Gastroesophageal sphincter (tissue), 4 donors: ENCODE data around the gene DCAF8. TPM values are rescaled to one million over a fixed set of nuclear protein-coding genes. Genes with fewer than 3 reads are reported as not detected.

Experiments used
- ATAC-seq: fragments of 150-250 bp; one replicate; pipeline ENCODE4 v1.9.1; 2016; ENCODE audit warnings: mild to moderate bottlenecking, moderate library complexity
- H3K27ac ChIP-seq, 4 donors: fragments of 200-600 bp; sonication (generic) in 3 of 4; 1 replicate in 3 of 4; 2 replicates in 1 of 4; pipeline ENCODE4 v1.5.1; 2016 to 2019
- H3K27me3 ChIP-seq: fragments of 200-600 bp; sonication (generic); one replicate; pipeline ENCODE4 v1.5.1; 2019
- H3K36me3 ChIP-seq, 2 donors: fragments of 200-600 bp; sonication (generic); one replicate each; pipeline ENCODE4 v1.5.1; 2019; ENCODE audit warnings: control low read depth in 1 of 2
- H3K4me1 ChIP-seq, 3 donors: fragments of 200-600 bp; sonication (generic); 1 replicate in 2 of 3; 2 replicates in 1 of 3; pipeline ENCODE4 v1.5.1; 2016 to 2019; ENCODE audit warnings: control low read depth in 2 of 3
- H3K4me3 ChIP-seq, 2 donors: fragments of 200-600 bp; sonication (generic); one replicate each; pipeline ENCODE4 v1.5.1; 2019; ENCODE audit warnings: mild to moderate bottlenecking in 1 of 2, moderate library complexity in 1 of 2
- H3K9me3 ChIP-seq, 3 donors: fragments of 200-600 bp; sonication (generic); one replicate each; pipeline ENCODE4 v1.5.1; 2017 to 2019; ENCODE audit warnings: control low read depth in 2 of 3
- EP300 ChIP-seq: sonication (generic); formaldehyde crosslinking; IDR thresholded peaks from one replicate; pipeline ENCODE4 v1.6.1; 2017; ENCODE audit warnings: antibody characterized with exemption, mild to moderate bottlenecking
- POLR2A ChIP-seq, 2 donors: fragments of 450-650 bp; IDR thresholded peaks; one replicate each; pipeline ENCODE4 v1.6.1; 2017; ENCODE audit warnings: antibody characterized with exemption in 2 of 2, mild to moderate bottlenecking in 2 of 2, moderate library complexity in 1 of 2
- POLR2AphosphoS5 ChIP-seq: sonication (generic); formaldehyde crosslinking; IDR thresholded peaks from one replicate; pipeline ENCODE4 v1.6.1; 2017; ENCODE audit warnings: antibody characterized with exemption
- WGBS, 2 donors: methylation state at CpG; one replicate each; pipeline ENCODE4 v1.1.5; 2018; ENCODE audit warnings: low coverage in 1 of 2; 5-methylcytosine and 5-hydroxymethylcytosine counted together
- total RNA-seq, 4 donors: library from RNA; depleted of rRNA; stranded (reverse); fragments of >200 nt; gene quantifications; one replicate each; pipeline ENCODE4 v1.1.0, GENCODE V29; 2016
- TF ChIP-seq, protein P1 (sequence below), 4 experiments: fragments of 200-600 bp in 2 of 4; fragments of 450-650 bp in 2 of 4; sonication (generic) in 1 of 4; IDR thresholded peaks; one replicate each; pipeline ENCODE4 v1.5.1; 2017 to 2019; ENCODE audit warnings: antibody characterized with exemption in 4 of 4, mild to moderate bottlenecking in 2 of 4, moderate library complexity in 2 of 4

The DCAF8 gene
- total RNA-seq, 4 donors from 2014 or later: 154 to 211 (median 159) TPM

DNA sequence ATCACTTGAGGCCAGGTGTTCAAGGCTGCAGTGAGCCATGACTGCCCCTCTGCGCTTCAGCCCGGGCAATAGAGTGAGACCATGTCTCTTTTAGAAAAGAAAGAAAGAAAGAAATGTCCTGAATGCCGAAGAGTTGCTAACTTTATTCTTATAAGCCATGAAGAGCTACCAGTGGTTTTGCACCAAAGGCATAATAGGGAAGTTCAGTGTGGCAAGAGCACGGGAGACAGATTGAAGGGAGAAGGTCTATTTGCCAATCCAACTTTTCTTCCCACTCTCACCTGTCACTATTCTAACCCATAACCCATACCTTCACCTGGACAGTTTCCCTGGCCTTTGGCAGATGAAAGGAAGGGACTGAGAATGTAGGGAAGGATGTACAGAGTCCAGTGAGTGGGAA lies 61.6 kb downstream of the DCAF8 start:
- H3K36me3 ChIP-seq: no peaks in the 10 kb centered on the region
- ATAC-seq: no peak
- no peaks in the 10 kb centered on the region for H3K27me3 ChIP-seq
- WGBS, 2 donors: 71 to 98% methylated on average over 1 to 4 of the region's 4 CpGs
- H3K4me1 ChIP-seq: peaks cover 0 to 12% (median 5%) of the 10 kb centered on the region in 3 donors
- no peak overlapping the region for H3K27ac ChIP-seq
- TF ChIP-seq POLR2AphosphoS5 (no peak), EP300 (no peak), POLR2A (IDR thresholded peaks at IDR 0.05) (no peak)
- TF ChIP-seq, protein P1, sequence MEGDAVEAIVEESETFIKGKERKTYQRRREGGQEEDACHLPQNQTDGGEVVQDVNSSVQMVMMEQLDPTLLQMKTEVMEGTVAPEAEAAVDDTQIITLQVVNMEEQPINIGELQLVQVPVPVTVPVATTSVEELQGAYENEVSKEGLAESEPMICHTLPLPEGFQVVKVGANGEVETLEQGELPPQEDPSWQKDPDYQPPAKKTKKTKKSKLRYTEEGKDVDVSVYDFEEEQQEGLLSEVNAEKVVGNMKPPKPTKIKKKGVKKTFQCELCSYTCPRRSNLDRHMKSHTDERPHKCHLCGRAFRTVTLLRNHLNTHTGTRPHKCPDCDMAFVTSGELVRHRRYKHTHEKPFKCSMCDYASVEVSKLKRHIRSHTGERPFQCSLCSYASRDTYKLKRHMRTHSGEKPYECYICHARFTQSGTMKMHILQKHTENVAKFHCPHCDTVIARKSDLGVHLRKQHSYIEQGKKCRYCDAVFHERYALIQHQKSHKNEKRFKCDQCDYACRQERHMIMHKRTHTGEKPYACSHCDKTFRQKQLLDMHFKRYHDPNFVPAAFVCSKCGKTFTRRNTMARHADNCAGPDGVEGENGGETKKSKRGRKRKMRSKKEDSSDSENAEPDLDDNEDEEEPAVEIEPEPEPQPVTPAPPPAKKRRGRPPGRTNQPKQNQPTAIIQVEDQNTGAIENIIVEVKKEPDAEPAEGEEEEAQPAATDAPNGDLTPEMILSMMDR (IDR thresholded peaks at IDR 0.05): no peak
- H3K9me3 ChIP-seq: no peaks in the 10 kb centered on the region
- H3K4me3 ChIP-seq: no peak overlapping the region

DNA sequence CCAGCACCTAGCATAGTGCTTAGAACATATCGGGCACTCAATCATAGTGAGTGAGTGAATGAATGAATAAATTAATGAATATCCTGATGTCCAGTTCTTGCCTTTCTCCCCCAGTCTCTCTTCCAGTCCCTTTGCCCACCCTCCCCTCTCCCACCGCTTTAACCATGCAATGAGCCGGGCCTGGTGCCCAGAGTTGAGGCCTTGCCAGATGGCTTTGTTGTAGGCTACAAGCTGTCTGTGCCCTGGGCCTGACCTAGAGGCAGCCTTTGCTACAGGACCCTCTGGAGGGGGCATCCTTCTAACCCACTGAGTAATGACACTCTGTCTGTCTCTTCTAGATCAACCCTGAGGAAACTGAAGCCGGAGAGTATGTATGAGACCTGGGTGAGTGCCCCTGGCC lies 65.1 kb downstream of the DCAF8 start:
- Histone ChIP-seq H3K36me3 (no peaks in the 10 kb centered on the region), H3K27me3 (no peaks in the 10 kb centered on the region), H3K27ac (no peak overlapping the region), H3K4me1 (peaks cover 3 to 15% (median 11%) of the 10 kb centered on the region in 3 donors), H3K9me3 (no peaks in the 10 kb centered on the region), H3K4me3 (no peak overlapping the region)
- TF ChIP-seq, protein P1 (IDR thresholded peaks at IDR 0.05): no peak
- TF ChIP-seq POLR2A (IDR thresholded peaks at IDR 0.05): no peak
- TF ChIP-seq POLR2AphosphoS5: no peak
- TF ChIP-seq EP300: no peak
- ATAC-seq: no peak
- 80 to 89% methylated on average over 2 to 3 of the region's 4 CpGs for WGBS, 2 donors

DNA sequence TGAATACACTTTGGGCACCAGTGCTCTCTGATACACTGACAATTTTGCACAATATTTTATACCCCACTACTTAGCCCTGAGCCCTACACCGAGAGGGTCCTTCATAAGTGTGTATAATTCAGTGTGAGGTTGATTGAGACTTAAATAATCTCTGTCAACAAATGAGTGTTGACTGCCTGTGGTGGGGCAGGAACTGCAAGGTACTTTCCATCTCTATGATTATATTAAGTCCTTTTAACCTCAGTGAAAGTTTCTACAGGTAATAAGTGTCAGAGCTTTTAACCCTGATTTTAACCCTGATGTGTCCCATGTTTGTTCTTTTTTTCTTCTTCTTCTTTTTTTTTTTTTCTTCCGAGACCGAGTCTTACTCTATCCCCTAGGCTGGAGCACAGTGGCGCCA lies 66.2 kb downstream of the DCAF8 start:
- no peak overlapping the region for H3K4me3 ChIP-seq
- no peak overlapping the region for H3K27ac ChIP-seq
- WGBS, 2 donors: 75 to 100% methylated on average over 1 to 3 of the region's 4 CpGs
- no peak for TF ChIP-seq EP300
- TF ChIP-seq POLR2A (IDR thresholded peaks at IDR 0.05): no peak
- TF ChIP-seq, protein P1 (IDR thresholded peaks at IDR 0.05): no peak
- TF ChIP-seq POLR2AphosphoS5: no peak
- H3K27me3 ChIP-seq: no peaks in the 10 kb centered on the region
- peaks cover 3 to 25% (median 11%) of the 10 kb centered on the region in 3 donors for H3K4me1 ChIP-seq
- ATAC-seq: no peak
- H3K36me3 ChIP-seq: no peaks in the 10 kb centered on the region
- no peaks in the 10 kb centered on the region for H3K9me3 ChIP-seq

DNA sequence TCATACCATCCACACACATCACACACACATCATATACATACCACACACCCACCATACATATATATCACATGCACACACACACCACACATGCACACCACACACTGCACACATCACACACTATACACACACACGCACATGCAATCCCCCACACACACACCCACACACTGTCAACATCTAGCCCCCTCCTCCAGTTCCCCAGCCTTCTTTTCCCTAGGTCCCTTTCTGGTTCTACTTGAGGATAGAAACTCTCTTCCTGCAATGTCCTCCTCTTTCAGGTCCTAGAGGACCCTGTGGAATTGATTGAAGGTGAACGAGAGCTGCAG lies 67.7 kb downstream of the DCAF8 start:
- WGBS, 2 donors: 80 to 85% methylated on average over 1 to 2 of the region's 2 CpGs
- no peak overlapping the region for H3K27ac ChIP-seq
- no peaks in the 10 kb centered on the region for H3K9me3 ChIP-seq
- no peak for ATAC-seq
- TF ChIP-seq, protein P1 (IDR thresholded peaks at IDR 0.05): no peak
- TF ChIP-seq POLR2A (IDR thresholded peaks at IDR 0.05): no peak
- no peak for TF ChIP-seq EP300
- no peak for TF ChIP-seq POLR2AphosphoS5
- no peaks in the 10 kb centered on the region for H3K27me3 ChIP-seq
- H3K4me3 ChIP-seq: no peak overlapping the region
- peaks cover 3 to 40% (median 15%) of the 10 kb centered on the region in 3 donors for H3K4me1 ChIP-seq
- no peaks in the 10 kb centered on the region for H3K36me3 ChIP-seq

DNA sequence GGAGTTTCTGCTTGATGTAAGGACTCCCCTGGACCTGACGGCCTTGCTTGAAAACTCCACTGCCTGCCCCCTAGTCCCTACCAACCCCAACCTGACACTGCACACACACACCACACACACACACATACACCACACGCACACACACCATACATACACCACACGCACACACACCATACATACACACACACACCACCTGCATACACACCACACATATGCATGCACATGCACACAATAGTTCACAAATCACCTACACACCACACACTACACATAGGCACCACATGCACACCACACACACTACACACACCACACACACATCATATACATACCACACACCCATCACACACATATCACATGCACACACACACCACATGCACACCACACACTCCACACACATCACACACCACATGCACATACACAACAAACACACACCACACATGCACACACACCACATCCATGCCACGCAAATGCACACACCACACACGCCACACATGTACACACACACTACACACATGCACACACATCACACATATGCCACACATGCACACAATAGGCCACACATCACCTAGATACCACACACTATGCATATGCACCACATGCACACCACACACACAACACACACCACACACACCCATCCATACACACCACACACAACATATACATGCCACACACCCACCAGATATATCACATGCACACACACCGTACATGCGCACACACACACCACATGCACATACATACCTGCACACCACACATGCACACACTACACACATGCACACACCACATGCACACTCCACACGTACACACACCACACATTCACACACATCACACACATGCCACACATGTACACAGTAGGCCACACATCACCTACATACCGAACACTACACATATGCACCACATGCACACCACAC lies 68.3 kb downstream of the DCAF8 start:
- Histone ChIP-seq H3K27ac (no peak overlapping the region), H3K27me3 (no peaks in the 10 kb centered on the region), H3K9me3 (no peaks in the 10 kb centered on the region), H3K4me3 (no peak overlapping the region), H3K36me3 (no peaks in the 10 kb centered on the region), H3K4me1 (peaks cover 3 to 46% (median 18%) of the 10 kb centered on the region in 3 donors)
- WGBS, 2 donors: 77 to 78% methylated on average over 8 to 9 of the region's 9 CpGs
- no peak for ATAC-seq
- TF ChIP-seq POLR2AphosphoS5: no peak
